ENCODE measurements around the gene TTC14.

GRCh38 chr3:180595559-180595935, 6.4 kb upstream of the TTC14 start:
- no peak for TF ChIP-seq GTF2F1 (IDR thresholded peaks at IDR 0.05; ENCODE audit: low read depth, low read length)
- no peak for TF ChIP-seq TRIM24 (IDR thresholded peaks at IDR 0.05)
- no peak for TF ChIP-seq POLR2AphosphoS5 (IDR thresholded peaks at IDR 0.05; ENCODE audit: control insufficient read depth, insufficient read depth, low read depth, low read length)
- TF ChIP-seq ZBTB1 (CRISPR knock-in tag; IDR thresholded peaks at IDR 0.05; ENCODE audit: borderline replicate concordance, low read depth), result no peak
- no peak for TF ChIP-seq PML (IDR thresholded peaks at IDR 0.05; ENCODE audit: low read length)
- TF ChIP-seq TSHZ1 (CRISPR knock-in tag; IDR thresholded peaks at IDR 0.05), result no peak
- no peak for TF ChIP-seq PHF8 (IDR thresholded peaks at IDR 0.05; ENCODE audit: borderline replicate concordance, low read length)
- TF ChIP-seq ZNF253 (CRISPR knock-in tag; conservative IDR thresholded peaks at IDR 0.05), result no peak
- no peak for TF ChIP-seq ILF3 (IDR thresholded peaks at IDR 0.05; ENCODE audit: borderline replicate concordance)
- TF ChIP-seq HDAC2 (IDR thresholded peaks at IDR 0.05), result no peak
- no peak for TF ChIP-seq CTCF (IDR thresholded peaks at IDR 0.05 in 2 of 3, conservative IDR thresholded peaks at IDR 0.05 in 1 of 3; ENCODE audit: insufficient read depth in 2 of 3, low read depth in 1 of 3, low read length in 3 of 3)

Data from K562 (cell line).